ENCODE measurements around the gene UBE2G2.
A peak's percentile ranks its signal among the peaks of the same experiment; 100 is the strongest.

DNA sequence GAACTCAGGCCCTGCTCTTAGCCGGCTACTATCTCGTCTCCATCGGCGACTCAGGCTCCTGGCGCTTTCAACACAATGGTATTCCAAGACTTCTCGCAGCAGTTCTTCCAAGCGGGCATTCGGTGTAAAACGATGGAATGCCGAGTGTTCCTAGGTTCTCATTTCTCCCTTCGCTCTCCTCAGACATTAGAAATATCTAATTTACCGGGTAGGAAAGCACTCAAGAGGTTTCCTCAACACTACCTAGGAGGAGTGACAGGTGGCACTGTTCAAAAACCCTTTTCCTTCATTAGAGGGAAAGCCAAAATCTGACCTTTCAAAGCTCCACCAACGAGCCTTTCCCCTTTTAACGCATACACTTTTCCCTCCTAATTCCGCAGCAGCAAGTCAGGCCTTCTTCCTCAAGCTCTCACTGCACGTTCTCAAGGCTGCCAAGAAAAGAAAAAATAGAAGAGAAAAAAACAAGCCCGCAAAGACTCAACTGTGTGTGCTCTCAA, 601 bp downstream of the UBE2G2 start:
- peak in 2 of 3 experiments; percentile 13 to 15 for TF ChIP-seq CTCF (IDR thresholded peaks at IDR 0.05)
- TF ChIP-seq POLR2A (IDR thresholded peaks at IDR 0.05): no peak
